Psoas muscle (tissue), 8 donors: ENCODE results near the gene CBR4. TPM values are rescaled to one million over a fixed set of nuclear protein-coding genes. Genes with fewer than 3 reads are reported as not detected.

Experiments used
- ATAC-seq, 4 donors: fragments of 200-7000 bp; cut with Tn5 transposase; one replicate each; pipeline ENCODE4 v1.9.1; 2020; ENCODE audit warnings: moderate library complexity in 3 of 4, mild to moderate bottlenecking in 2 of 4
- DNase-seq, 2 donors: peaks; one replicate each; pipeline ENCODE4 v3.0.0-alpha.2; 2020
- H3K27ac ChIP-seq: fragments of 200-600 bp; one replicate; pipeline ENCODE4 v1.8.0; 2022
- H3K27me3 ChIP-seq, 3 donors: fragments of 200-600 bp in 1 of 3; one replicate each; pipeline versions ENCODE4 v1.6.1 to v1.8.0; 2013 to 2022; ENCODE audit warnings: low read length in 2 of 3, mild to moderate bottlenecking in 2 of 3, moderate library complexity in 1 of 3; ENCODE audit not compliant: insufficient read depth in 3 of 3
- H3K36me3 ChIP-seq, 2 donors: fragments of 200-600 bp in 1 of 2; one replicate each; pipeline versions ENCODE4 v1.6.1 to v1.8.0; 2013 to 2022; ENCODE audit warnings: low read depth in 1 of 2, mild to moderate bottlenecking in 1 of 2, moderate library complexity in 1 of 2; ENCODE audit not compliant: insufficient read depth in 1 of 2
- H3K4me1 ChIP-seq: fragments of 200-600 bp; one replicate; pipeline ENCODE4 v1.8.0; 2022
- H3K4me3 ChIP-seq: fragments of 200-600 bp; one replicate; pipeline ENCODE4 v1.8.0; 2022; ENCODE audit warnings: mild to moderate bottlenecking
- H3K9me3 ChIP-seq: fragments of 200-600 bp; one replicate; pipeline ENCODE4 v1.8.0; 2022
- WGBS, 3 donors: extraction: QIAGEN DNeasy Blood & Tissue Kit; methylation state at CpG; one replicate each; pipeline versions ENCODE4 v1.1.6 to v1.1.7; 2013; 5-methylcytosine and 5-hydroxymethylcytosine counted together
- intact Hi-C, 2 donors: fragments of 100-400 bp; cut with DNase I; formaldehyde crosslinking; loops; one replicate each; pipeline versions ENCODE4 v1.11.0 to v1.14.2; 2022
- polyA plus RNA-seq, 3 donors: library from polyadenylated mRNA; stranded (reverse); fragments of 200-250 nt; gene quantifications; one replicate each; pipeline ENCODE4 v1.2.3, GENCODE V29; 2013
- total RNA-seq, 4 donors: library from RNA; stranded (reverse); fragmentation: NEBNext Ultra II Directional in 2 of 4; extraction: Animal tissue kit (Norgen Biotek cat#: 25700) in 2 of 4; gene quantifications; one replicate each; pipeline versions ENCODE4 v1.2.1 to v1.2.4, GENCODE V29; 2021 to 2023
- TF ChIP-seq, protein P1 (sequence below): fragments of 200-600 bp; IDR thresholded peaks from one replicate; pipeline ENCODE4 v1.8.0; 2022; ENCODE audit warnings: antibody characterized with exemption
- donor health status: healthy with polysubstance abuse.
- donor health status: DM: no; HTN: no; CAD: no; lungs with moderate emphysema.
- donor health status: Bipolar disorder and iron deficiency.
- donor health status: healthy.
- donor health status: DM: yes; HTN: yes; CAD: no.
- donor health status: DM: no; HTN: no; CAD: no.
- donor health status: DM: no; HTN: no; CAD: no.
- donor health status: DM: yes; HTN: yes; CAD: no.

CBR4 gene
- total and polyA plus RNA-seq, 7 donors = 5.2 to 18.5 (median 14.4) TPM

DNA sequence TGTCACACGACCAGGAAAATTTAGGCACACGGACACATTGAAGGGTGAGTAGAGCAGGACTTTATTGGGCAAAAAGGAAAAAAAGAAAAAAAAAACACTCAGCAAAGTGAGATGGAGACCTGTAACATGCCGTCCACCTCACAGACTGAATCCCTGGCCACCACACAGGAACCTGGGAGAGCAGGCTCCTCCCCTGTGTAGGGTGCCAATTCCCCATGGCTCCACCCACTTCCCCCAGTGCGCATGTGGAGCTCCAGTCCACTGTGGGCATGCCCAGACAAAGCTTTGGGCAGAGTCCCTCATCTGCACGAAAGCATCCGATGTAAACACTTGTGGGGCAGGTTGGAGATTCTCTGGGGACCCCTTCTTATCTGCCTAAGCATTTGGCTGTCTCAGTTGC lies 23.6 kb upstream of the CBR4 start:
- 70 to 79% (median 75%) methylated on average over 6 of the region's 6 CpGs for WGBS, 3 donors
- Histone ChIP-seq H3K27ac (no peak overlapping the region), H3K4me1 (no peaks in the 10 kb centered on the region), H3K27me3 (no peaks in the 10 kb centered on the region), H3K4me3 (no peak overlapping the region), H3K9me3 (no peaks in the 10 kb centered on the region), H3K36me3 (no peaks in the 10 kb centered on the region)
- TF ChIP-seq, protein P1, sequence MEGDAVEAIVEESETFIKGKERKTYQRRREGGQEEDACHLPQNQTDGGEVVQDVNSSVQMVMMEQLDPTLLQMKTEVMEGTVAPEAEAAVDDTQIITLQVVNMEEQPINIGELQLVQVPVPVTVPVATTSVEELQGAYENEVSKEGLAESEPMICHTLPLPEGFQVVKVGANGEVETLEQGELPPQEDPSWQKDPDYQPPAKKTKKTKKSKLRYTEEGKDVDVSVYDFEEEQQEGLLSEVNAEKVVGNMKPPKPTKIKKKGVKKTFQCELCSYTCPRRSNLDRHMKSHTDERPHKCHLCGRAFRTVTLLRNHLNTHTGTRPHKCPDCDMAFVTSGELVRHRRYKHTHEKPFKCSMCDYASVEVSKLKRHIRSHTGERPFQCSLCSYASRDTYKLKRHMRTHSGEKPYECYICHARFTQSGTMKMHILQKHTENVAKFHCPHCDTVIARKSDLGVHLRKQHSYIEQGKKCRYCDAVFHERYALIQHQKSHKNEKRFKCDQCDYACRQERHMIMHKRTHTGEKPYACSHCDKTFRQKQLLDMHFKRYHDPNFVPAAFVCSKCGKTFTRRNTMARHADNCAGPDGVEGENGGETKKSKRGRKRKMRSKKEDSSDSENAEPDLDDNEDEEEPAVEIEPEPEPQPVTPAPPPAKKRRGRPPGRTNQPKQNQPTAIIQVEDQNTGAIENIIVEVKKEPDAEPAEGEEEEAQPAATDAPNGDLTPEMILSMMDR = no peak
- DNase-seq (no peak), ATAC-seq (no peak)
- intact Hi-C loops = no loop called here

DNA sequence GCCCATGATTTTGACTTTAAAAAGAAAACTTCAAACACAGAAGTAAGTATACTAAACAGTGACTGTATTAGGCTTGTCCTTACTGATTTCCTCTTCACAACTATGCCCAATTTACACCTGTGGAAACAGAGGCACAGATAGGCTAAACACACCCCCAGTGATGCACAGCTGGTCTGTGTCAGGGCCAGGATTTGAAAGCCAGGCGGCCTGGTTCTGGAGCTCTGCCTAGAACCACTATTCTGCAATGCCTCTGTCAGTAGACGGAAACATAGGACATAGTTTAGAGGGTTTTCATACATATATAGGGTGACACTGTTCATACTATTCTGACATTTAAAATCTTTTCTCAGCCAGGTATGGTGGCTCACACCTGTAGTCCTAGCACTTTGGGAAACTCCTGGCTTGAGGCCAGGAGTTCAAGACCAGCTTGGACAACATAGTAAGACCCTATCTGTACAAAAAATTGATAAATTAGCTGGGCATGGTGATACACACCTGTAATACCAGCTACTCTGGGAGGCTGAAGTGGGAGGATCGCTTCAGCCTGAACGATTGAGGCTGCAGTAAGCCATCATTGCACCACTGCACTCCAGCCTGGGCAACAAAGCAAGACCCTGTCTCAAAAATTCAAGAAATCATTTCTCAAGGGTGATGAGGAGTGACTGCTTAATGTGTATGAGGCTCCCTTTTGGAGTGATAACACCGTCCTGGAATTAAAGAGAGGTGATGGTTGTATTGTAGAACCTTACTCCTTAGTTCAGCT lies 23.0 kb upstream of the CBR4 start:
- no peak overlapping the region for H3K27ac ChIP-seq
- 74 to 87% (median 77%) methylated on average over 5 of the region's 5 CpGs for WGBS, 3 donors

GRCh38 chr4:169032194-169032593 lies 22.1 kb upstream of the CBR4 start:
- TF ChIP-seq, protein P1 = no peak
- ATAC-seq = no peak
- intact Hi-C loops = no loop called here

More for the DNA sequence above, 23.0 kb upstream of the CBR4 start:
- H3K9me3 ChIP-seq = no peaks in the 10 kb centered on the region
- intact Hi-C loops = no loop called here
- H3K4me3 ChIP-seq = no peak overlapping the region
- H3K36me3 ChIP-seq = no peaks in the 10 kb centered on the region
- no peaks in the 10 kb centered on the region for H3K27me3 ChIP-seq
- ATAC-seq (no peak), DNase-seq (no peak)
- TF ChIP-seq, protein P1 = no peak
- H3K4me1 ChIP-seq = no peaks in the 10 kb centered on the region

DNA sequence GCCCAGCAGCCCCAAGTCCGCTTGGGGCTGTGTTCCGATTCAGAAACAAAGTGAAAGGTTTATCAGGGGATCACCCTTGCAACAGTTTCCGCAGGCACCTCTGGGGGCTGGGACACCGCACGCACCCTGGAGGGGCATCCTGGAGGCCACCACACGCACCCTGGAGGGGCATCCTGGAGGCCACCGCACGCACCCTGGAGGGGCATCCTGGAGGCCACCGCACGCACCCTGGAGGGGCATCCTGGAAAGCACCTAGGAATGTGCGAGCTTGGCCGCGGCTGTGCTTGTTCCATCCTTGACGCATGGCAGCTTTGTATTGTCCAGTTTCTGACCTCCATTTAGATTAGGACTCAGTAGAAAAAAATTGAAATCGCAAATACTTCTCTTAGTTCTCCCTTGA lies 21.3 kb upstream of the CBR4 start:
- H3K4me3 ChIP-seq = no peak overlapping the region
- no peaks in the 10 kb centered on the region for H3K4me1 ChIP-seq
- intact Hi-C loops = no loop called here
- DNase-seq (no peak), ATAC-seq (no peak)
- TF ChIP-seq, protein P1 = no peak
- no peaks in the 10 kb centered on the region for H3K9me3 ChIP-seq
- H3K27me3 ChIP-seq = no peaks in the 10 kb centered on the region
- H3K27ac ChIP-seq = no peak overlapping the region
- WGBS, 3 donors = 93 to 97% (median 96%) methylated on average over 15 of the region's 15 CpGs
- H3K36me3 ChIP-seq = no peaks in the 10 kb centered on the region

More at GRCh38 chr4:169032194-169032593, 22.1 kb upstream of the CBR4 start:
- Histone ChIP-seq H3K9me3 (no peaks in the 10 kb centered on the region), H3K27ac (no peak overlapping the region), H3K27me3 (no peaks in the 10 kb centered on the region), H3K4me1 (no peaks in the 10 kb centered on the region), H3K36me3 (no peaks in the 10 kb centered on the region), H3K4me3 (no peak overlapping the region)
- DNase-seq = no peak

DNA sequence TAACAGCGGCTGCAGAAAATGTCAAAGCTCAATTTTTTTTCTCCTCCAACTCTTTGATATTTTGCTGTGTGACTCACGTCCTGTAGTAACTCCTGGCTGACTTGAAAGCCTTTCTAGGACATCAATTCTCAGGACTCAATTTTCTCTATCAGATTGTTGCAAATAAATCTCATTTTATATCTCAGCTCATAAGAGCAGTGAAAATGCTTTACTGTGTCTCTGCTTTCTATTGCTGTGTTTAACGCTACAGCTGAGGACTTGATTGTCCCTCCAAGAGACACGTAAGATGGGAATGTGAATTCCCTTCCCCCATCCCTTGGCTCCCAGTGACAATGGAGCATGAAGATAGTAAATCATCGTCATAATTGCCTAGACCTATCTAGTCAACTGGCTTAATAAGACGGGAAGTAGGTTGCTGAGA lies 20.5 kb upstream of the CBR4 start:
- H3K36me3 ChIP-seq = no peaks in the 10 kb centered on the region
- H3K9me3 ChIP-seq = no peaks in the 10 kb centered on the region
- no peaks in the 10 kb centered on the region for H3K27me3 ChIP-seq
- H3K4me1 ChIP-seq = no peaks in the 10 kb centered on the region
- intact Hi-C loops = no loop called here
- no peak overlapping the region for H3K4me3 ChIP-seq
- DNase-seq = no peak
- ATAC-seq = no peak
- TF ChIP-seq, protein P1 = no peak
- WGBS, 3 donors = 46 to 52% (median 50%) methylated on average over 6 of the region's 6 CpGs
- no peak overlapping the region for H3K27ac ChIP-seq
